ENCODE data around the gene CFAP69. TPM values are rescaled to one million over a fixed set of nuclear protein-coding genes. Genes with fewer than 3 reads are reported as not detected.

Gene CFAP69
- total RNA-seq, 2 donors from 2014 or later, result 0.21 to 0.33 TPM

DNA sequence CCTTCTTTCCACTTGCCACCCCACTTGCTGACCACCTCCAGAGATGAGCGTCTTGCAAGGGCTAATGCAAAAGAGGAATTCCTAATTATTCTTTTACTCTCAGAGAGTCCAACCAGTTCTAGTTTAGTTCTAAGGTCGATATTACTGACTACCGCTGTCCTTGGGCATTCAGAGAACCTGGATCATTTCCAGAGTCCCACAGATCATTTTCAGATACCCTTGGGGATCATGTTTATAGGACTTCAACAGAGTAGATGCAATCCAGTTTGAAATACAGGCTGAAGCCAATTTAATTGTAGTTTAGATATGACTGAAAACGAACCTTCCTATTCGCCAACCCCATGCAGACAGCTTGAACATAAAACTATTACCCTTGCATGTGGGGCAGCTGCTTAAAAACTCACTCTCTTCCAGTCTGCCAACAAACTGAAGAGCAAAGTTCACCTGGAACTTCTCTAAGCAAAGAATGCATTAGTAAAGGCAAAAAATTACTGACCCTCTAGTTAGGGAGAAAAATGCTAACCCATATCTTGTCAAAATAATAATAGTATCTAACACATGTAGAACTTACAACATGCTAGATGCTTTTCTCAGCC lies 22.4 kb downstream of the CFAP69 start:
- no peak overlapping the region for H3K4me3 Mint-ChIP-seq
- H3K27me3 Mint-ChIP-seq, result peaks cover 14 to 22% of the 10 kb centered on the region in 2 donors
- no peak overlapping the region for H3K27ac Mint-ChIP-seq
- no peaks in the 10 kb centered on the region for H3K9me3 Mint-ChIP-seq
- no peaks in the 10 kb centered on the region for H3K36me3 Mint-ChIP-seq
- no peaks in the 10 kb centered on the region for H3K4me1 Mint-ChIP-seq (ENCODE audit: low read depth in 2 of 2)
- no peak for DNase-seq (ENCODE audit: low spot score)
- ATAC-seq, result no peak

DNA sequence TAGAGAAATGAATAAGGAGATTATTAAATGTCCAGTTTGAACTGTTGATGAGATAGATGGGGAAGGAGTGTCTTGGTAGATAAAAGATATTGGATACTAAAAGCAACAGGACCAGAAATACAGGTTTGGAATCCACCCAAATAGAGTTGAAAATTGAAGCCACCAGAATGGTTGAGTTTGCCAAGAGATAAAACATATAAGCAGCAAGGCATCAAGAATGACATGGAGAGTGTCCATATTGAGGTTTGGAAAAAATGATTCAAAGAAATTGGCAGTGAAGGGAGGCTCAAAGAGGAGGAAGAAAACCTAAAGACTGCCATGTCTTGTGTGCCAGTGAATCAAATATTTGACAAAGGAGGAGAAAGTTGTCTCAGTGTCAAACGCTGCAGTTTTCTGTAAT lies 24.2 kb downstream of the CFAP69 start:
- H3K9me3 Mint-ChIP-seq, result no peaks in the 10 kb centered on the region
- DNase-seq (ENCODE audit: low spot score) (no peak), ATAC-seq (no peak)
- no peak overlapping the region for H3K4me3 Mint-ChIP-seq
- H3K27ac Mint-ChIP-seq, result no peak overlapping the region
- peaks cover 16 to 22% of the 10 kb centered on the region in 2 donors for H3K27me3 Mint-ChIP-seq
- H3K36me3 Mint-ChIP-seq, result no peaks in the 10 kb centered on the region
- H3K4me1 Mint-ChIP-seq (ENCODE audit: low read depth in 2 of 2), result no peaks in the 10 kb centered on the region

DNA sequence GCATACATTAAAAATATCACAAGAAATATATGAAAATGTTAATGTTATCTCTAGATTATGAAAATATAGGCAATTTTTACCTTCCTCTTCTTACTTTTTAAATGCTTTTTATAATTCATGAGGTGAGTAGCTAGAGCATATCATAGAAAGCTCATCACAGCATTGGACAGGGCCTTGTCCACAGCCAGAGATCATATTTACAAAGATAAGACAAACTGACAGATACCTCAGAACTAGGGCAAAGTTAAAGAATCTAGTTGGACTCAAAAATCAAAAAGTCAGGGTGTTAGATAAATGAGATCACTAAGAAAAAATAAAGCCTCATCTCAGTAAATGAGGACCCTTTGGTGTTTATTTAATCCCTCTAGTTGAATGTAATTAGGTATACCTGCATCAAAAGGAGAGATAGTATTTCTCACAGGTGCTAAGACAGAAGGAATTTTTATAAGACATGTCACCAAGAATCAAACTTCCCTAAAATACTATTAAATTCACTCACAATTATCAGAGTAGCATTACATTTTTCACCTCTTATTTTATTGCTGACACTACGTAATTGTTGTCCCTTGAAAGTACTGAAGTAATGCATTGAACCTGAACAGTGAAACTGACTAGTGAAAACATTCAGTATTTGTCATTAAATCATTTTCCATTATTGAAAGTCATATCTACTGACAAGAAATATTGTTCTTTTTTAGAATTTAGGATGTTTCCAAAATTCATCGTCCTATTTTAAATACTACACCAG lies 25.6 kb downstream of the CFAP69 start:
- peaks cover 15 to 16% of the 10 kb centered on the region in 2 donors for H3K27me3 Mint-ChIP-seq
- DNase-seq (ENCODE audit: low spot score) (no peak), ATAC-seq (no peak)
- H3K9me3 Mint-ChIP-seq, result no peaks in the 10 kb centered on the region
- no peak overlapping the region for H3K4me3 Mint-ChIP-seq
- H3K36me3 Mint-ChIP-seq, result no peaks in the 10 kb centered on the region
- H3K4me1 Mint-ChIP-seq (ENCODE audit: low read depth in 2 of 2), result no peaks in the 10 kb centered on the region
- H3K27ac Mint-ChIP-seq, result no peak overlapping the region

DNA sequence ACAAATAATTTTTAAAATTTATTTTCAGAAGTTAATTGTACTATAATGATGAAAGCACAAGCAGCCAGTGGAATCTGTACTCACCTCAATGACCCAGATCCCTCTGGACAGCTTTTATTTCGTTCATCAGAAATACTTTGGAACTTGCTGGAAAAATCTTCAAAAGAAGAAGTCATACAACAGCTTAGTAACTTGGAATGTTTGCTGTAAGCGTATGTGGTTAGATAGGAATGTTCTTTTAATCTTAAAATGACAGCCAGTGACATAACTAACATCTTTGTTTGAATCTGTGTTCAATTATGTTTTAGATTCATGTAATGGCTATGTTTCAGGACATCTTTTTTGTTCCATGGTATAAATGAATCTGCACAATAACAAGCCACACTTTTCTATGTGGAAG lies 26.8 kb downstream of the CFAP69 start:
- no peak for DNase-seq (ENCODE audit: low spot score)
- no peaks in the 10 kb centered on the region for H3K9me3 Mint-ChIP-seq
- no peak overlapping the region for H3K27ac Mint-ChIP-seq
- no peak overlapping the region for H3K4me3 Mint-ChIP-seq
- H3K4me1 Mint-ChIP-seq (ENCODE audit: low read depth in 2 of 2), result no peaks in the 10 kb centered on the region
- ATAC-seq, result no peak
- peaks cover 15% of the 10 kb centered on the region in 2 donors for H3K27me3 Mint-ChIP-seq
- no peaks in the 10 kb centered on the region for H3K36me3 Mint-ChIP-seq

DNA sequence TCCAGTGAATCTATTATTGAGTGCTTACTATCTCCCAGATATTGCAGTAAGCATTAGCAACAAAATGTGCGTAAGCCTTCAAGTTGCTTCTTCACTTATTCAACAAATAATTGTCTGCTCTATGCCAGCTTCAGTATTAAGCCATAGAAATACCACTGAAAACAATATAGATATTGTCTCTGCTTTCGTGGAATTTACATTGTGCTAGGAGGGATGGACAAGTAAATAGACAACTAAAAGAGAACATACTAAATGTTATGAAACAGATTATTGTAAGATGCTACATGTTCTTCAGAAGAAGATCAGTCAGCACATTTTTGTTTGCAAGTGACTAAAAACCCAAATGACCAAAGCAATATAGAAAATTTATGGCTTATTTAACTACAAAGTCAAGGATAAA lies 27.3 kb downstream of the CFAP69 start:
- no peaks in the 10 kb centered on the region for H3K36me3 Mint-ChIP-seq
- H3K9me3 Mint-ChIP-seq, result no peaks in the 10 kb centered on the region
- ATAC-seq (no peak), DNase-seq (ENCODE audit: low spot score) (no peak)
- H3K27ac Mint-ChIP-seq, result no peak overlapping the region
- H3K27me3 Mint-ChIP-seq, result peaks cover 15% of the 10 kb centered on the region in 2 donors
- no peak overlapping the region for H3K4me3 Mint-ChIP-seq
- H3K4me1 Mint-ChIP-seq (ENCODE audit: low read depth in 2 of 2), result no peaks in the 10 kb centered on the region

DNA sequence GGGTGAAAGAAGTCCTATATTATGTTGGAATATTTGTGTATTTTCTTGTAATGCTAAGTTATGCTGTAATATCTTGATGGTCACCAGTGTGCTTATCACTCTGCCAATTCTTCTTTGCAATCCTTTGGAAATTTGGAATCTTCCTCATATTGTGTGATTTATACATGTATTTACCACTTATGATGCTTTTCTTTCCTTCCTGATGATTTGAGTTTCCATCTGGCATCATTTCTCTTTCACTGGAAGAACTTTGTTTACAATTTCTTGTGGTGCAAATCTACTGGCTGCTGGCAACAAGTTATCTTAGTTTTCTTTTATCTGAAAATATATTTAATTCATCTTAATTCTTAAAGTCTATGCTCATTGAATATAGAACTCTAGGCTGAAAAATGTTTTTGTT lies 29.2 kb downstream of the CFAP69 start:
- no peaks in the 10 kb centered on the region for H3K4me1 Mint-ChIP-seq (ENCODE audit: low read depth in 2 of 2)
- peaks cover 8 to 11% of the 10 kb centered on the region in 2 donors for H3K27me3 Mint-ChIP-seq
- H3K4me3 Mint-ChIP-seq, result no peak overlapping the region
- no peak for ATAC-seq
- no peak for DNase-seq (ENCODE audit: low spot score)
- no peak overlapping the region for H3K27ac Mint-ChIP-seq
- H3K36me3 Mint-ChIP-seq, result no peaks in the 10 kb centered on the region
- H3K9me3 Mint-ChIP-seq, result no peaks in the 10 kb centered on the region

DNA sequence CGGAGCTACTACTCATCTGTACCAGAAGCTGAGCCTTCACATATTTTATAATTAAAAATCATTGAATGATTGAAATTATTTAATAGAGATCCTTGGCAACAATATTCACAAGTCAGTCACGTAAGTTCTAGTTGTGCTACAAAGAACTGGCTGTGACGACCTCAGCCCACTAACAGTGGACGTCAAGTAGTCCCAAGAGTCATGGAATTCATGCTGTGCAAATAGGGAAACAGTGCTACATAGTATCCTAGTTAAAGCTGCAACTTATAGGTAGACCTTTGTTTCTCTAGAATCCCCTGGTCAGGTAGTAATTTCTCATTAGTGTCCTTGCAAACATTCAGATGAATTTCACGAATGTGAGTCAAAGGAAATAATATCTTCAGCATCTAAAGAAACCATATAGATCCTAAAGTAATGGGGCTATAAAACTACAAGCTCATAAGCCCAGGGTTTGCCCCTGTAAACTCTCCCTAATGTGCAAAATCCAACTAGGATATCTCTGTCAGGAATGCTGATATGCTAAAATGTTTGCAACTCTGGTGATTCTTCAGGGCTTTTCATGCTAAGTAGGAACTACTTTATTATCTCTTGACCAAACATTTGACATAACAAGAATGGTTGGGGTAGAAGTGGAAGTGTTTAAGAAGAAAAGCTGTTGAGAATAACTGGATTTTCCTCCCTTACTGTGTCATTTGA lies 31.2 kb downstream of the CFAP69 start:
- H3K27ac Mint-ChIP-seq, result no peak overlapping the region

DNA sequence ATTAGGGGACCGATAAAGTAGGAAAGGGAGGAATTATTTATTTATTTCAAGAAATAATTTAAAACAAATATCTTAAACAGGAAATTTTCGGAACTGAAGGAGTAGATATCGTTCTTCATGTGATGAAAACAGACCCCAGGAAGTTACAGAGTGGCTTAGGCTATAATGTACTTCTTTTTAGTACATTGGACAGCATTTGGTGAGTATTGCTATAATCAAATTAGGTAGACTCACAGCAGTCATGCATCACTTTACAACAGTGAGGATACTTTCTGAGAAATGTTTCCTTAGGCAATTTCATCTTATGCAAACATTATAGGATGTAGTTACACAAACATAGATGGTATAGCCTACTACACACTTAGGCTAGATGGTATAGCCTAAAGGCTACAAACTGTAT lies 43.2 kb downstream of the CFAP69 start:
- peaks cover under 1% of the 10 kb centered on the region for H3K36me3 Mint-ChIP-seq
- H3K27me3 Mint-ChIP-seq, result peaks cover 0 to 7% of the 10 kb centered on the region in 2 donors
- H3K4me1 Mint-ChIP-seq (ENCODE audit: low read depth in 2 of 2), result peaks cover 0 to 3% of the 10 kb centered on the region in 2 donors
- H3K9me3 Mint-ChIP-seq, result no peaks in the 10 kb centered on the region
- no peak overlapping the region for H3K4me3 Mint-ChIP-seq
- no peak overlapping the region for H3K27ac Mint-ChIP-seq
- ATAC-seq (no peak), DNase-seq (ENCODE audit: low spot score) (no peak)

More for the DNA sequence above, 31.2 kb downstream of the CFAP69 start:
- Mint-ChIP-seq H3K36me3 (no peaks in the 10 kb centered on the region), H3K27me3 (peaks cover 0 to 6% of the 10 kb centered on the region in 2 donors), H3K9me3 (no peaks in the 10 kb centered on the region), H3K4me3 (no peak overlapping the region), H3K4me1 (ENCODE audit: low read depth in 2 of 2) (no peaks in the 10 kb centered on the region)
- ATAC-seq (no peak), DNase-seq (ENCODE audit: low spot score) (no peak)

DNA sequence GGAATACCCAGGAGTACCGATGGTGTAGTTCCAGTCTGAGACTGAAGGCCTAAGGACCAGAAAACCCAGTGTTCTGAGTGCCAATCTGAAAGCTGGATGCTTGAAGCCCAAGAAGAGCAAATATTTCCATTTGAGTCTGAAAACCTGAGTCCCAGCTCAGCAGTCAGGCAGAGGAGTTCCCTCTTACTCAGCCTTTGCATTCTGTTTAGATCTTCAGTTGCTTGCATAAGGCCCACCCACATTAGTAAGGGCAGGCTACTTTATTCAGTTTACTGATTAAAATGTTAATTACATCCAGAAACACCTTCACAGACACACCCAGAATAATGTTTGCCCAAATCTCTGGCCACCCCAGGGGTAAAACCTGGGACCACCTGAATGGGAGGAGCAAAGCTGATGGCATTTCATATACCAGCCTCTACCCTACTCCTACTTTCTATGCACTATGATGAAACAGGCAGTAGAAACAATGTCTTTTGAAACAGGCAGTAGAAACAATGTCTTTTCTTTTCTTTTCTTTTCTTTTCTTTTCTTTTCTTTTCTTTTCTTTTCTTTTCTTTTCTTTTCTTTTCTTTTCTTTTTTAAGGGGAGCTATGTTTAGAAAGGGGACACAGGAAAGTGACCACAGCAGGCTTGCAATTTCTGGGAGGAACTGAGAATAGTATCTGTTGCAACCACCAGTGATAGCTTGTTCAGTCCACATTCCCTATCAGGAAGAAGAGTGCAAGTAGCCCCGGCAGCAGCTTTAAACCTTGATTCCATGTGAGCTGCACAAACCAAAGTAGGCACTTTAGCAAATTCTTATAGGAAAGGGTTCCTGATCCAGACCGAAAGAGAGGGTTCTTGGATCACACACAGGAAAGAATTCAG lies 45.5 kb downstream of the CFAP69 start:
- DNase-seq (ENCODE audit: low spot score) (no peak), ATAC-seq (no peak)
- Mint-ChIP-seq H3K36me3 (peaks cover 6% of the 10 kb centered on the region), H3K27me3 (peaks cover 6 to 14% of the 10 kb centered on the region in 2 donors), H3K9me3 (peaks cover 3% of the 10 kb centered on the region), H3K27ac (no peak overlapping the region), H3K4me1 (ENCODE audit: low read depth in 2 of 2) (peaks cover 0 to under 1% of the 10 kb centered on the region in 2 donors), H3K4me3 (no peak overlapping the region)

DNA sequence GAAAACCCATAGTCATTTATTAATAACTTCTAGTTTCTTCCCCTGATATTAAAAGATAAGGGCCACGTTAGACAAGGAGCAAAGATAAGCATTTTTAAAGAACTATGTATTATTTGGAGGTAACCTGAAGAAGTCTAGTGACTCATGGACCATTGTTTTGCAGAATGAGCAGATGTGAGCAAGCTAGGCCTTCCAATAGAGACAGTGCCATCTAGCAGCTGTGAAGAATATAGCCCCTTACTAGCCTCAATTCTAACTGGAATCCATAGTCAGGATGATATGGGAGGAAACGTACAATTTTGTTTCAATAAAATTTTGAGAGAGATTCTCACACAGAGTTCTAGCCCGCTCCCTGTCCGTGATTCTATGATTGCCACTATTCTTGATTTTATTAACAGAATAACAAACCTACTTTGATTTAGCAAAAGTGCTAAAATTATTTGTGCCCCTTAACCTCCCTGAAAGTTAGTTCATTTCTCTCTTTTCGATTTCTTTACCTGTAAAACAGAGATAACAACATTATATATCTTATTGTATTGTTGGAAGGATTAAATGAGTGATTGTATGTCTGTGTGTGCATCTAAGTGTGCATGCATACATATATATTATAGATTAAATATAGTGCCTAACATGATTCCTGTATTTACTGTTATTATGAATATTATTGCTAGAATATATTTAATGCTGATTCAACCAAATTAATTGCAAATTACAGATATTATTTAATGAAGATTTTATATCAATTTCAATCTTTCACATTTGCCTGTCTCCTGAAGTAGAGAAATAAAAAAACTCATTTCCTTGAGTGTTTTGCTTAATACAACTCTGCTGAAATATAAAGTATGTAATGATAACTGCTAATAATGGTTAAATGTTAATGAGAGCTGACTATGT lies 53.4 kb downstream of the CFAP69 start:
- Mint-ChIP-seq H3K4me1 (ENCODE audit: low read depth in 2 of 2) (no peaks in the 10 kb centered on the region), H3K4me3 (no peak overlapping the region), H3K27ac (no peak overlapping the region), H3K27me3 (peaks cover 15 to 28% of the 10 kb centered on the region in 2 donors), H3K36me3 (peaks cover 3% of the 10 kb centered on the region), H3K9me3 (peaks cover 1% of the 10 kb centered on the region)
- ATAC-seq (no peak), DNase-seq (ENCODE audit: low spot score) (no peak)

DNA sequence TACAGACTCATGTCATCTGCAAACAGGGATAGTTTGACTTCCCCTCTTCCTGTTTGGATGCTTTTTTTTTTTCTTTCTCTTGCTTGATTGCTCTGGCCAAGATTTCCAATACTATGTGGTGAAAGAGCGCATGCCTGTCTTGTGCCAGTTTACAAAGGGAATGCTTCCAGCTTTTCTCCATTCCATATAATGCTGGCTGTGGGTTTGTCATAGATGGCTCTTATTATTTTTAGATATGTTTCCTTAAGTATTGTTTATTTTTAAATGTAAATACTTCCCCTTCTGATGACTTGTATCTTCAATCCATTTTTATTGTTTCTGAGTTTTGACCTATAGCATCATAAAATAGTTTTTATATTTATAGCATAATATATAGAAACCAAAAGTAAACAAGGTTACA lies 58.3 kb downstream of the CFAP69 start:
- Mint-ChIP-seq H3K36me3 (no peaks in the 10 kb centered on the region), H3K27ac (no peak overlapping the region), H3K9me3 (no peaks in the 10 kb centered on the region), H3K4me3 (no peak overlapping the region), H3K4me1 (ENCODE audit: low read depth in 2 of 2) (no peaks in the 10 kb centered on the region), H3K27me3 (peaks cover 14 to 30% of the 10 kb centered on the region in 2 donors)
- DNase-seq (ENCODE audit: low spot score) (no peak), ATAC-seq (no peak)

DNA sequence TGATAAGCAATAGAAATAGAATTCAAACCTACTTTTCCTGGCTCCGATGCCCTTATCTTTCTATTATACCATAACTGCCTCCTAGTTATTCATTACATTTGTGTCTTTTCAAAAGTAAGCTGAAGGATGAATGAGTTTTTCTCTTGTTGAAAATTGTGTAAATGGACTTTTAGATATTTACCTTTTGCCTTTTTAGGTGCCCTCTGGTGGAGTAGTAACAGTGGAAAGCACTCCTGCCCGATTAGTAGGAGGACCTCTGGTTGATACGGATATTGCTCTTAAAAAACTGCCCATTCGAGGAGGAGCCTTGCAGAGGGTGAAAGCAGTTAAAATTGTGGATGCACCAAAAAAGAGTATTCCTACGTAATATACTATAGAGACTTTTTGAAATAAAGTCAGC lies 64.9 kb downstream of the CFAP69 start:
- Mint-ChIP-seq H3K4me1 (ENCODE audit: low read depth in 2 of 2) (no peaks in the 10 kb centered on the region), H3K4me3 (no peak overlapping the region), H3K9me3 (no peaks in the 10 kb centered on the region), H3K27me3 (peaks cover 13 to 23% of the 10 kb centered on the region in 2 donors), H3K36me3 (no peaks in the 10 kb centered on the region), H3K27ac (no peak overlapping the region)
- DNase-seq (ENCODE audit: low spot score), result no peak
- no peak for ATAC-seq

DNA sequence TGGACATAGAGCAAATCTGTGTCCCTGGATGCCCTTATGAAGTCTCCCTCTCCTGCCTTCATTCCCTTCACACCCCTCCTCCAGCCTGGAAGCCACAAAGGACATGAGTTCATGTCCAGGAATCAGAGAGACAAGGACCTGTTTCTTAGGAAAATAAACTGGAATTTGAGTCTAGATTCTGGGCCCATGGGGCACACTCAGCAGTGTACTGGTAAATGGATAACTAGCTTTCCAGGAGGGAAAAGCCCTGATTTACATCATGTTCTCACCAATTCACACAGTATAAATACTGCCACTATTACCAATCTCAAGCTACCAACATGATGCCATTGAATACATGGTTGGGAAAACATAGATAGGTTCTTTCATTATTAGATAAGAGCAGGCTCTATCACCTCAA lies 66.2 kb downstream of the CFAP69 start:
- H3K9me3 Mint-ChIP-seq, result no peaks in the 10 kb centered on the region
- no peaks in the 10 kb centered on the region for H3K4me1 Mint-ChIP-seq (ENCODE audit: low read depth in 2 of 2)
- peaks cover 19 to 30% of the 10 kb centered on the region in 2 donors for H3K27me3 Mint-ChIP-seq
- no peaks in the 10 kb centered on the region for H3K36me3 Mint-ChIP-seq
- no peak overlapping the region for H3K4me3 Mint-ChIP-seq
- H3K27ac Mint-ChIP-seq, result no peak overlapping the region
- ATAC-seq, result no peak
- no peak for DNase-seq (ENCODE audit: low spot score)
